T-cell (primary cell): Measurements from ENCODE around the gene SSUH2. TPM values are rescaled to one million over a fixed set of nuclear protein-coding genes. Genes with fewer than 3 reads are reported as not detected.
"Not testable (repeated sequence)": the region's sequence is repeated elsewhere in the genome, so short reads cannot be mapped to it uniquely, and the experiment has no call there.

Experiments
- ATAC-seq, 4 experiments: fragments of 200-7000 bp in 3 of 4; fragments of 150-1000 bp in 1 of 4; cut with Tn5 transposase; replicated peaks in 1 of 4; 1 replicate in 3 of 4; 2 replicates in 1 of 4; pipeline ENCODE4 v1.10.0; 2021; ENCODE audit warnings: moderate library complexity in 3 of 4, mild to moderate bottlenecking in 2 of 4, moderate number of reproducible peaks in 1 of 4
- CTCF ChIA-PET, 2 donors: fragments of 300-600 bp; sonication (Branson Sonifier 250); formaldehyde crosslinking; loops; one replicate each; lab custom pipeline; 2022; ENCODE audit warnings: antibody characterized with exemption in 2 of 2; lab: Charles Lee
- POLR2A ChIA-PET, 2 donors: fragments of 300-600 bp; sonication (Branson Sonifier 250); formaldehyde crosslinking; loops; one replicate each; lab custom pipeline; 2022; ENCODE audit warnings: antibody characterized with exemption in 2 of 2; lab: Charles Lee
- DNase-seq, 35 experiments: peaks; one replicate each; pipeline versions ENCODE4 v3.0.0 to v3.0.0-alpha.2; 2013 to 2023
- H3K27ac ChIP-seq: one replicate; pipeline ENCODE4 v1.5.1; 2013; ENCODE audit warnings: low read length
- H3K27me3 ChIP-seq, 2 experiments: replicated peaks in 1 of 2; 1 replicate in 1 of 2; 2 replicates in 1 of 2; pipeline versions ENCODE4 v1.6.1 to v1.7.0; 2013; ENCODE audit warnings: low read length in 1 of 2, mixed read lengths in 1 of 2; ENCODE audit not compliant: control insufficient read depth in 2 of 2, insufficient read depth in 2 of 2; ENCODE audit errors: extremely low read depth in 1 of 2
- H3K36me3 ChIP-seq, 2 donors: 1 replicate in 1 of 2; 2 replicates in 1 of 2; pipeline versions ENCODE4 v1.6.1 to v1.7.0; 2013; ENCODE audit warnings: low read length in 1 of 2; ENCODE audit not compliant: control insufficient read depth in 2 of 2, insufficient read depth in 1 of 2; ENCODE audit errors: extremely low read depth in 1 of 2
- H3K4me1 ChIP-seq, 2 experiments: 1 replicate in 1 of 2; 2 replicates in 1 of 2; pipeline versions ENCODE4 v1.6.1 to v1.7.0; 2013; ENCODE audit warnings: low read length in 2 of 2, mixed read lengths in 1 of 2; ENCODE audit not compliant: insufficient read depth in 2 of 2, control insufficient read depth in 1 of 2; ENCODE audit errors: extremely low read depth in 1 of 2
- H3K4me3 ChIP-seq, 2 donors: 1 replicate in 1 of 2; 2 replicates in 1 of 2; pipeline versions ENCODE4 v1.5.1 to v1.7.0; 2013; ENCODE audit warnings: mild to moderate bottlenecking in 2 of 2, low read length in 1 of 2, moderate library complexity in 1 of 2; ENCODE audit not compliant: control insufficient read depth in 1 of 2; ENCODE audit errors: extremely low read depth in 1 of 2
- H3K9me3 ChIP-seq: 2 replicates; pipeline ENCODE4 v1.7.0; 2013
- H3K27ac Mint-ChIP-seq, 2 donors: one replicate each; pipeline ENCODE4 v1.8.0; 2020 to 2021; ENCODE audit warnings: mild to moderate bottlenecking in 2 of 2, mixed read lengths in 2 of 2
- H3K27me3 Mint-ChIP-seq, 2 donors: one replicate each; pipeline ENCODE4 v1.8.0; 2021 to 2022; ENCODE audit warnings: mixed read lengths in 2 of 2
- H3K36me3 Mint-ChIP-seq: one replicate; pipeline ENCODE4 v1.8.0; 2021; ENCODE audit warnings: mixed read lengths
- H3K4me1 Mint-ChIP-seq, 3 donors: one replicate each; pipeline ENCODE4 v1.8.0; 2020 to 2022; ENCODE audit warnings: mixed read lengths in 3 of 3, mild to moderate bottlenecking in 1 of 3
- H3K4me3 Mint-ChIP-seq, 3 donors: one replicate each; pipeline ENCODE4 v1.8.0; 2020 to 2022; ENCODE audit warnings: mild to moderate bottlenecking in 3 of 3, mixed read lengths in 3 of 3, moderate library complexity in 3 of 3
- H3K9me3 Mint-ChIP-seq, 3 donors: one replicate each; pipeline ENCODE4 v1.8.0; 2020 to 2022; ENCODE audit warnings: mixed read lengths in 3 of 3
- WGBS: methylation state at CpG from one replicate; pipeline ENCODE4 v1.1.5; 2013; ENCODE audit warnings: missing lambda C conversion rate; ENCODE audit not compliant: insufficient coverage; 5-methylcytosine and 5-hydroxymethylcytosine counted together
- total RNA-seq, 35 experiments: library from RNA in 6 of 35; stranded (reverse) in 6 of 35; fragments of 120-200 nt in 1 of 35; gene quantifications; one replicate each; pipeline versions ENCODE4 v1.2.1 to v1.2.4 and lab custom pipeline; 2013 to 2026

The SSUH2 gene
- total RNA-seq (under 1 TPM in 1 of 5 donors, not detected in 4; 0.13 TPM), total RNA-seq (lab: John Stamatoyannopoulos, UW) (0 to 0.34 (median 0.04) reads per million in 29 experiments)
- total RNA-seq (2013), result not detected

DNA sequence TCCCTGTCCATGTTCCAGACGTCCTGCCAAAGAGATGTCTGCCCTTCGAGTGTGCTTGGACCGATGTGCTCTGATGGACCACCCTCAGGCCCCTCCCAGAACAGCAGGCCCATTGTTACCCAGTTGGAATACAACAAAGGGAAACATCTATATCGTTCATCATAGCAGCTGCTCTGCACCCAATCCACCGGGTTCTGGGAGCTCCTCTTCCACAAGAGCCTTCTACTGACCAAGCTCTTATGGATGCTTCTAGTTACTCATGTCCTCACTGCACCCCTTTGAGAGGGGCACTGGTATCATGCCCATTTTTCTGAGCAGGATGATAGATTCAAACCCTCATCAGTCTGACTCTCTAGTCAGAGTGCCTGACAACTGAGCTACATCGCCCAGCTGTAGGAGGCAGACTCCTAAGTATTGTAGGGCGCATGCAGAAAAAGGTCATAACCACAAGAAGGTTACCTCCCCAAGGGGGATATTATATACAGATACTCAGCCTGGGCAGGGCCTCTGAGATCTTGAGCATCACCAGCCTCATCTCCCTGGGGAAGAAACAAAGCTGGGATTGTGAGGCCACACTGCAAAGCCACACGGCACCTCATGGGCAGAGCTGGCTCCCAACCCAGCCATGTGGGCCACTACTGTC is at the start of gene SSUH2:
Gene SSUH2, minus strand, starts transcription at position 51 of the 643 bp plus-strand sequence. Its CDS starts 40 bp downstream, at position 11.
- no peak within 1 kb of the TSS for H3K27ac Mint-ChIP-seq

DNA sequence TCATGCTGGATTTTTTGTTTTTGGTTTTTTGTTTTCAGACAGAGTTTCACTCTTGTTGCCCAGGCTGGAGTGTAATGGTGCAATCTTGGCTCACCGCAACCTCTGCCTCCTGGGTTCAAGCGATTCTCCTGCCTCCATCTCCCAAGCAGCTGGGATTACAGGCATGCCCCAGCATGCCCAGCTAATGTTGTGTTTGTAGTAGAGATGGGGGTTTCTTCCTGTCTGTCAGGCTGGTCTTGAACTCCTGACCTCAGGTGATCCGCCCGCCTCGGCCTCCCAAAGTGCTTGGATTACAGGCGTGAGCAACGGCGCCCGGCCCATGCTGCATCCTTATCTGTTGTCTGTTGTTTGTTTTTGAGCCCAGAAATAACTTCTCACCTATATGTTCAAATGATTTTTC is 46.7 kb upstream of the SSUH2 start:
- CTCF ChIA-PET, ATAC-seq, H3K27ac ChIP-seq, H3K4me3 ChIP-seq, H3K27ac Mint-ChIP-seq, H3K9me3 ChIP-seq, H3K4me1 Mint-ChIP-seq, DNase-seq, POLR2A ChIA-PET, H3K36me3 Mint-ChIP-seq, H3K4me3 Mint-ChIP-seq, H3K36me3 ChIP-seq, H3K9me3 Mint-ChIP-seq, H3K27me3 Mint-ChIP-seq, H3K27me3 ChIP-seq, H3K4me1 ChIP-seq: not testable (repeated sequence)
- no CpG with 5 or more reads among the region's 9 CpGs for WGBS

More for the DNA sequence above, at the start of gene SSUH2:
- no peak for DNase-seq
- no peaks in the 10 kb centered on the region for H3K4me1 Mint-ChIP-seq
- Histone ChIP-seq H3K4me3 (no peak within 1 kb of the TSS), H3K27ac (no peak within 1 kb of the TSS), H3K9me3 (no peaks in the 10 kb centered on the region), H3K36me3 (no peaks in the 10 kb centered on the region), H3K4me1 (no peaks in the 10 kb centered on the region), H3K27me3 (peaks cover 0 to 15% of the 10 kb centered on the region in 2 experiments)
- no peaks in the 10 kb centered on the region for H3K36me3 Mint-ChIP-seq
- ATAC-seq, result no peak
- H3K4me3 Mint-ChIP-seq, result no peak within 1 kb of the TSS
- peaks cover 0 to 9% of the 10 kb centered on the region in 2 donors for H3K27me3 Mint-ChIP-seq
- no peaks in the 10 kb centered on the region for H3K9me3 Mint-ChIP-seq
- POLR2A ChIA-PET, result no interaction called here
- WGBS, result 84% methylated on average over 6 of the region's 8 CpGs
- CTCF ChIA-PET, result no interaction called here

DNA sequence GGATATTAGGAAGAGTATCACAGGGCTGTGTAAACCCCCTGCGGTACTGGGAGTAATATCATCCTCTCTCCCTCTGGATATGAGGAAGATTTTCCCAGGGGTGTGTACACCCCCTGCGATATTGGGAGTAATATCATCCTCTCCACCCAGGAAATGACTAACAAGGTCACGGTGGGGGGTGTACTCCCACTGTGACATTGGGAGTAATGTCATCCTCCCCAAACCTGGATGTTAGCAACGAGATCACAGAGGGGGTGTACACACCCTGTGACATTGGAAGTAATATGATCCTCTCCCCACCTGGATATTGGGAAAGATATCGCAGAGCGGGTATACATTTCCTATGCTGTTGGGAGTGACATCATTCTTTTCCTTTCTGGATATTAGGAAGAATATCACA is 40.4 kb upstream of the SSUH2 start:
- H3K27me3 Mint-ChIP-seq, H3K36me3 Mint-ChIP-seq, H3K9me3 ChIP-seq, POLR2A ChIA-PET, H3K4me1 Mint-ChIP-seq, H3K9me3 Mint-ChIP-seq, H3K27me3 ChIP-seq, H3K27ac ChIP-seq, H3K4me1 ChIP-seq, H3K27ac Mint-ChIP-seq, ATAC-seq, CTCF ChIA-PET, DNase-seq, H3K36me3 ChIP-seq, H3K4me3 ChIP-seq, H3K4me3 Mint-ChIP-seq: not testable (repeated sequence)
- WGBS, result no CpG with 5 or more reads among the region's 6 CpGs

DNA sequence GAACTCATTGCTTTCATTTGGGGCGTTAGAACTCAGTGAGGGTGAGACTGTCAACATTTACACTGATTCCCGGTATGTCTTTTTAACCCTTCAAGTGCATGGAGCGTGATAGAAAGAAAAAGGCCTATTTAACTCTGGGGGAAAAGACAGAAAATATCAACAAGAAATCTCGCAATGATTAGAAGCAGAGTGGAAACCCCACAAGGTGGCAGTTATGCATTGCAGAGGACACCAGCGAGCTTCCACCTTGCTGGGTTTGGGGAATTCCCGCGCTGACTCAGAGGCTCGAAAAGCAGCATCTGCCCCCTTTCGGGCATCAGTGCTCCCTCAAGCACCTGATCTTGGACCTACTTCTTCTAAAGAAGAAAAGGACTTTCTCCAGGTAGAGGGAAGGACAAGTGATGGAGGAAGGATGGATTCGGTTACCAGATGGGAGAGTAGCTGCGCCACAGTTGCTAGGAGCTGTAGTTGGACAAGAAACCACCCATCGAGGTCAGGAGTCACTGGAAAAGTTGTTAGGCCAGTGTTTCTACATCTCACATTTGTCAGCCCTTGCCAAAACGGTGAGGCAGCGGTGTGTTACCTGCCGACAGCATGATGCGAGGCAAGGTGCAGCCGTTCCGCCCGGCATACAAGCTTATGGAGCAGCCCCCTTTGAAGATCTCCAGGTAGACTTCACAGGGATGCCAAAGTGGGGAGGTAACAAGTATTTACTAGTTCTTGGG is 38.4 kb upstream of the SSUH2 start:
- H3K4me1 ChIP-seq, H3K36me3 Mint-ChIP-seq, ATAC-seq, DNase-seq, H3K27me3 ChIP-seq, CTCF ChIA-PET, H3K36me3 ChIP-seq, H3K27ac Mint-ChIP-seq, H3K27me3 Mint-ChIP-seq, H3K9me3 ChIP-seq, H3K4me3 ChIP-seq, H3K9me3 Mint-ChIP-seq, H3K27ac ChIP-seq, POLR2A ChIA-PET, H3K4me3 Mint-ChIP-seq, H3K4me1 Mint-ChIP-seq: not testable (repeated sequence)
- WGBS, result 59% methylated on average over 7 of the region's 19 CpGs

DNA sequence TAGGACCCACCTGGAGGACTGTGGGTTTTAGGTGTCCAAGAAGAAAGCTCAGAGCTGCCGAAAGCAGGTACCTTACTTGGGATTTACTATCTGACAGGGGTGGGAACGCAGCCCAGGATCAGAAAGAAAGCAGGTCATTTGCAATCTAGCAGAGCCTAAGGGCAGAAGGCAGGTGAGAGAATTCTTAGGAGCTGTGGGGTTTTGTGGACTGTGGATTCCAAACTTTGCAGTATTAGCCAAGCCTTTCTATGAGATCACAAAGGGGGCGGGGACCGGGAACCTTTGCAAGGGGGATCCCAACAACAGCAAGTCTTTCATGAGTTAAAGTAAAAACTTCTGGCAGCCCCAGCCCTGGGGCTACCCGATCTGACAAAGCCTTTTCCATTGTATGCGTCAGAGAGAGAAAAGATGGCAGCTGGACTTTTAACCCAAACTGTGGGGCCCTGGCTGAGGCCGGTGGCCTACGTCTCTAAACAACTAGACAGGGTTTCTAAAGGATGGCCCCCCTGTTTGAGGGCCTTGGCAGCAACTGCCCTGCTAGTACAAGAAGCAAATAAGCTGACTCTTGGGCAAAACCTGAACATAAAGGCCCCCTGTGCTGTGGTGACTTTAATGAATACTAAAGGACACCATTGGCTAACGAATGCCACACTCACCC is 37.4 kb upstream of the SSUH2 start:
- H3K27me3 ChIP-seq, H3K4me3 Mint-ChIP-seq, H3K9me3 Mint-ChIP-seq, CTCF ChIA-PET, ATAC-seq, H3K27me3 Mint-ChIP-seq, DNase-seq, H3K27ac ChIP-seq, H3K27ac Mint-ChIP-seq, POLR2A ChIA-PET, H3K4me3 ChIP-seq, H3K36me3 Mint-ChIP-seq, H3K9me3 ChIP-seq, H3K4me1 Mint-ChIP-seq, H3K4me1 ChIP-seq, H3K36me3 ChIP-seq: not testable (repeated sequence)
- 86% methylated on average over 2 of the region's 9 CpGs for WGBS

GRCh38 chr3:8681349-8681748 is 36.8 kb upstream of the SSUH2 start:
- Mint-ChIP-seq H3K27me3 (peaks cover 4 to 9% of the 10 kb centered on the region in 2 donors), H3K36me3 (no peaks in the 10 kb centered on the region), H3K4me3 (no peak overlapping the region), H3K27ac (no peak overlapping the region), H3K9me3 (no peaks in the 10 kb centered on the region), H3K4me1 (peaks cover 0 to 3% (median 0%) of the 10 kb centered on the region in 3 donors)
- CTCF ChIA-PET, result no interaction called here
- Histone ChIP-seq H3K27ac (no peak overlapping the region), H3K9me3 (no peaks in the 10 kb centered on the region), H3K36me3 (no peaks in the 10 kb centered on the region), H3K4me3 (no peak overlapping the region), H3K27me3 (no peaks in the 10 kb centered on the region), H3K4me1 (no peaks in the 10 kb centered on the region)
- WGBS, result no CpG with 5 or more reads among the region's 22 CpGs
- ATAC-seq (no peak), DNase-seq (no peak)
- POLR2A ChIA-PET, result no interaction called here
